ENCODE results near the gene ST3GAL4.
A peak's percentile ranks its signal among the peaks of the same experiment; 100 is the strongest.

Gene ST3GAL4

GRCh38 chr11:126409620-126409985, 54.1 kb downstream of the ST3GAL4 start:
- no peak for DNase-seq

- DNase-seq: no peak
Measured at GRCh38 chr11:126410649-126411048, 55.2 kb downstream of the ST3GAL4 start.

GRCh38 chr11:126411971-126412381, 56.5 kb downstream of the ST3GAL4 start:
- DNase-seq: no peak

- no peak for DNase-seq
Measured at GRCh38 chr11:126413426-126413825, 57.9 kb downstream of the ST3GAL4 start.

- no peak for DNase-seq
Measured at GRCh38 chr11:126413843-126414405, 58.4 kb downstream of the ST3GAL4 start.

GRCh38 chr11:126414615-126415014, 59.1 kb downstream of the ST3GAL4 start:
- no peak for DNase-seq

- DNase-seq: no peak
Measured at GRCh38 chr11:126415128-126415527, 59.6 kb downstream of the ST3GAL4 start.

- no peak for DNase-seq
Measured at GRCh38 chr11:126415669-126416420, 60.4 kb downstream of the ST3GAL4 start.

- DNase-seq: no peak
Measured at GRCh38 chr11:126416542-126417090, 61.1 kb downstream of the ST3GAL4 start.

GRCh38 chr11:126417091-126417862, 61.8 kb downstream of the ST3GAL4 start:
- DNase-seq: no peak

- no peak for DNase-seq
Measured at GRCh38 chr11:126418887-126419286, 63.4 kb downstream of the ST3GAL4 start.

GRCh38 chr11:126419801-126420697, 64.6 kb downstream of the ST3GAL4 start:
- peak; percentile 70 to 76 for DNase-seq

GRCh38 chr11:126420698-126421256, 65.3 kb downstream of the ST3GAL4 start:
- DNase-seq: no peak

GRCh38 chr11:126421271-126421671, 65.8 kb downstream of the ST3GAL4 start:
- DNase-seq: no peak

GRCh38 chr11:126422446-126422845, 67.0 kb downstream of the ST3GAL4 start:
- DNase-seq: no peak

GRCh38 chr11:126423154-126423553, 67.7 kb downstream of the ST3GAL4 start:
- no peak for DNase-seq

- DNase-seq: no peak
Measured at GRCh38 chr11:126423743-126424142, 68.3 kb downstream of the ST3GAL4 start.

- no peak for DNase-seq
Measured at GRCh38 chr11:126424471-126425039, 69.1 kb downstream of the ST3GAL4 start.

GRCh38 chr11:126426106-126426505, 70.6 kb downstream of the ST3GAL4 start:
- DNase-seq: no peak

GRCh38 chr11:126426820-126427749, 71.6 kb downstream of the ST3GAL4 start:
- peak in 1 of 2 experiments; percentile 15 for DNase-seq

Measured in Kasumi-1 (cell line).